ENCODE data around the gene HELLS. TPM values are rescaled to one million over a fixed set of nuclear protein-coding genes. Genes with fewer than 3 reads are reported as not detected.

The HELLS gene
- total and polyA plus RNA-seq, 10 donors, result 5.1 to 38.7 (median 16.3) TPM

DNA sequence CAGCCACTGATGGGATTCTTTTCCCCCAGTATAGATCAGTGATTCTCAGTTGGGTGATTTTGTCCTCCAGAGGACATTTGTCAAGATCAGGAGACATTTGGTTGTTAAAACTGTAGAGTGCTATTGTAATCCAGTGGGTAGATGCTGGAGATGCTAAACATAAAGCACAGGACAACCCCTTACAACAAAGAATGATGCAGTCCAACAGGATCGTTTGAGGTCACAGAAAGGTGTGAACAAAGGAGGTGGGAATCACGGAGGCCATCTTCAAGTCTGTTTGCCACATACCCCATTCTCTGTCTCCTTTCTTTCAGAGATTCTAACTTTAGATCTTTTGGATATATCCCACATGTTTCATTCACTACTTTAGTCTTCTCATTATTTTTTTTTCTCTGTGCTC, 69.0 kb downstream of the HELLS start:
- WGBS, 5 donors, result 75 to 95% (median 88%) methylated on average over 2 of the region's 2 CpGs
- intact Hi-C loops (cut with DNase I; ENCODE audit: low total_unique reads), result no loop called here
- Histone ChIP-seq H3K9me3 (no peaks in the 10 kb centered on the region), H3K27me3 (replicated peaks in 1 of 7) (no peaks in the 10 kb centered on the region), H3K4me1 (no peaks in the 10 kb centered on the region), H3K27ac (no peak overlapping the region), H3K36me3 (peaks cover 0 to 4% (median 0%) of the 10 kb centered on the region in 6 donors), H3K4me3 (no peak overlapping the region)
- no peak for DNase-seq
- TF ChIP-seq POLR2AphosphoS5 (IDR thresholded peaks at IDR 0.05) (no peak), POLR2A (IDR thresholded peaks at IDR 0.05) (no peak)
- TF ChIP-seq, protein P1, sequence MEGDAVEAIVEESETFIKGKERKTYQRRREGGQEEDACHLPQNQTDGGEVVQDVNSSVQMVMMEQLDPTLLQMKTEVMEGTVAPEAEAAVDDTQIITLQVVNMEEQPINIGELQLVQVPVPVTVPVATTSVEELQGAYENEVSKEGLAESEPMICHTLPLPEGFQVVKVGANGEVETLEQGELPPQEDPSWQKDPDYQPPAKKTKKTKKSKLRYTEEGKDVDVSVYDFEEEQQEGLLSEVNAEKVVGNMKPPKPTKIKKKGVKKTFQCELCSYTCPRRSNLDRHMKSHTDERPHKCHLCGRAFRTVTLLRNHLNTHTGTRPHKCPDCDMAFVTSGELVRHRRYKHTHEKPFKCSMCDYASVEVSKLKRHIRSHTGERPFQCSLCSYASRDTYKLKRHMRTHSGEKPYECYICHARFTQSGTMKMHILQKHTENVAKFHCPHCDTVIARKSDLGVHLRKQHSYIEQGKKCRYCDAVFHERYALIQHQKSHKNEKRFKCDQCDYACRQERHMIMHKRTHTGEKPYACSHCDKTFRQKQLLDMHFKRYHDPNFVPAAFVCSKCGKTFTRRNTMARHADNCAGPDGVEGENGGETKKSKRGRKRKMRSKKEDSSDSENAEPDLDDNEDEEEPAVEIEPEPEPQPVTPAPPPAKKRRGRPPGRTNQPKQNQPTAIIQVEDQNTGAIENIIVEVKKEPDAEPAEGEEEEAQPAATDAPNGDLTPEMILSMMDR (IDR thresholded peaks at IDR 0.05 in 8 of 11, conservative IDR thresholded peaks at IDR 0.05 in 3 of 11), result no peak

DNA sequence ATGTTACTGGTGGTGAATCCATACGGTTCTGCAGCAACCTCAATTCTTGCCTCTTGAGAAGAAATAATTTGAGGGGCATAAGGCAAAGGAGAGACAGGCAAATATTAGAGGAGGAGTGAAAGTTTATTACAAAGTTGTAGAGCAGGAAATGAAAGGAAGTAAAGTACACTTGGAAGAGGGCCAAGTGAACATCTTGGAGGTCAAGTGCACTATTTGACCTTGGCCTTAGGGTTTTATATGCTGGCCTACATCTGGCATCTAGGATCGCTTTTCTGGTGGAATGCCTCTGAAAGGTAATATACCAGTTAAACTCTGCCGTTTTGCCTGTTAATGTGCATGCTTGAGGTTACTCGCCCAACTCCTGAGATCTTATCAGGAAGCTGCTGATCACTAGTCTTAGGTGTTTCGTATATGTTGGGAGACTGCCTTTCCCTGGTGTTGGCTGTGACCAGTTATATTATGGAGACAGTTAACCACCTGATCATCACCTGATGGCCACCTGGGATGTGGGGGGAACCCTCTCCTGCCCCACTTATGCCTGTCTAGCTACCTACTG, 71.9 kb downstream of the HELLS start:
- WGBS, 5 donors, result 61 to 77% (median 69%) methylated on average over 5 of the region's 5 CpGs
- Histone ChIP-seq H3K36me3 (no peaks in the 10 kb centered on the region), H3K4me1 (no peaks in the 10 kb centered on the region), H3K27me3 (replicated peaks in 1 of 7) (no peaks in the 10 kb centered on the region), H3K4me3 (no peak overlapping the region), H3K27ac (no peak overlapping the region), H3K9me3 (no peaks in the 10 kb centered on the region)
- no peak for DNase-seq
- TF ChIP-seq POLR2AphosphoS5 (IDR thresholded peaks at IDR 0.05) (no peak), POLR2A (IDR thresholded peaks at IDR 0.05) (no peak)
- TF ChIP-seq, protein P1 (IDR thresholded peaks at IDR 0.05 in 8 of 11, conservative IDR thresholded peaks at IDR 0.05 in 3 of 11), result no peak
- intact Hi-C loops (cut with DNase I; ENCODE audit: low total_unique reads), result no loop called here

DNA sequence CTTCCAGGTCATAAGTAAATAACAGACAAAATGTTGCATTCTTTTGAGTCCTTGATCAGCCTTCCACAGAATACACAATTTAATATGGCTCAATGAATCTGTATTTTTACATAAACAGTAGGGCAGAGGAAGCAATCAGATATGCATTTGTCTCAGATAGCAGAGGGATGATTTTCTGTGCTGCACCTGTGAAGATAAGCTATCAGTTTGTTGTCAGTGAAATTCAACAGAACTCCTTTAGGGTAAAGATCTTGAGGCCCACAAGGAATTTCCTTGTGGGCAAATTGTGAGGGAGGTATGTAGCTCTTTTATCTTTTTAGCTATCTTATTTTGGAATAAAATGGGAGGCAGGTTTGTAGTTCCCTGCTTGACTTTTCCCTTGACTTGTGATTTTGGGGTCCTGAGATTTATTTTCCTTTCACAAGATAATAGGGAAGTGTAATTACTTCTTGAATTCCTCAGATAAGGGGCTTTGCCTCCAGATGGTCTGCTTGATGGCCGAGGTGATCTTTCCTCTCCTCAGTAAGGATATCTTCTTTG, 77.1 kb downstream of the HELLS start:
- DNase-seq, result no peak
- intact Hi-C loops (cut with DNase I; ENCODE audit: low total_unique reads), result no loop called here
- Histone ChIP-seq H3K4me1 (no peaks in the 10 kb centered on the region), H3K27me3 (replicated peaks in 1 of 7) (no peaks in the 10 kb centered on the region), H3K9me3 (peaks cover 0 to 5% (median 0%) of the 10 kb centered on the region in 8 donors), H3K27ac (no peak overlapping the region), H3K36me3 (no peaks in the 10 kb centered on the region), H3K4me3 (no peak overlapping the region)
- no peak for TF ChIP-seq POLR2A (IDR thresholded peaks at IDR 0.05)
- TF ChIP-seq, protein P1 (IDR thresholded peaks at IDR 0.05 in 8 of 11, conservative IDR thresholded peaks at IDR 0.05 in 3 of 11), result no peak
- TF ChIP-seq POLR2AphosphoS5 (IDR thresholded peaks at IDR 0.05), result no peak
- WGBS, 5 donors, result 50 to 69% (median 67%) methylated on average over 1 of the region's 1 CpG

DNA sequence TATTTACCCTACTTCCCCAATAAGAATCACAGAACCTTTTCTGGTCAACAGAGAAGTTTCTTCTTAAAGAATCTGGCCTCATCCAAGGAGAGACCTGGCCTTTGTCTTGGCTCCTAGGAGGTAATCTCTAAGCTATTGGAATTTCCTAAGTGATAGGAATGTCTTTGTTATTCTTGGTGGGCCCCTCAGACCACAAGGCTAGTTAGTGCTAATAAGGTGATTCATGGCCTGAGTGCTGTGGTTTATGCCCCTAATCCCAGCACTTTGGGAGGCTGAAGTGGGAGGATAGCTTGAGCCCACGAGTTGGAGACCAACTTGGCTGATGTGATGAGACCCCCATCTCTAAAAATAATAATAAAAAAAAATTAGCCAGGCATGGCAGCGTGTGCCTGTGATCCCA, 78.0 kb downstream of the HELLS start:
- Histone ChIP-seq H3K27me3 (replicated peaks in 1 of 7) (no peaks in the 10 kb centered on the region), H3K4me3 (no peak overlapping the region), H3K4me1 (no peaks in the 10 kb centered on the region), H3K27ac (no peak overlapping the region), H3K36me3 (no peaks in the 10 kb centered on the region), H3K9me3 (peaks cover 0 to 5% (median 0%) of the 10 kb centered on the region in 8 donors)
- 70 to 86% (median 75%) methylated on average over 2 of the region's 2 CpGs for WGBS, 5 donors
- TF ChIP-seq POLR2A (IDR thresholded peaks at IDR 0.05) (no peak), POLR2AphosphoS5 (IDR thresholded peaks at IDR 0.05) (no peak)
- TF ChIP-seq, protein P1 (IDR thresholded peaks at IDR 0.05 in 8 of 11, conservative IDR thresholded peaks at IDR 0.05 in 3 of 11), result no peak
- intact Hi-C loops (cut with DNase I; ENCODE audit: low total_unique reads), result no loop called here
- DNase-seq, result no peak

All from spleen (tissue), 11 donors.